Large intestine (tissue), 3 donors: ENCODE data around the gene CYP24A1. TPM values are rescaled to one million over a fixed set of nuclear protein-coding genes. Genes with fewer than 3 reads are reported as not detected.

Experiments used
- DNase-seq, 2 donors: peaks; one replicate each; pipeline versions ENCODE4 v3.0.0 to v3.0.0-alpha.2; 2013
- H3K27ac ChIP-seq: one replicate; pipeline ENCODE4 v1.5.1; 2013; ENCODE audit warnings: low read length
- H3K27me3 ChIP-seq: 2 replicates; pipeline ENCODE4 v1.6.1; 2013; ENCODE audit warnings: low read length; ENCODE audit not compliant: control insufficient read depth, insufficient read depth
- H3K36me3 ChIP-seq: 2 replicates; pipeline ENCODE4 v1.6.1; 2013; ENCODE audit warnings: low read length; ENCODE audit not compliant: control insufficient read depth, insufficient read depth
- H3K4me1 ChIP-seq: one replicate; pipeline ENCODE4 v1.6.1; 2013; ENCODE audit warnings: low read length; ENCODE audit not compliant: control insufficient read depth, insufficient read depth
- H3K4me3 ChIP-seq: one replicate; pipeline ENCODE4 v1.5.1; 2013; ENCODE audit warnings: low read length
- H3K9me3 ChIP-seq: one replicate; pipeline ENCODE4 v1.6.1; 2013; ENCODE audit warnings: mild to moderate bottlenecking, low read depth, low read length, moderate library complexity; ENCODE audit not compliant: control insufficient read depth
- WGBS: methylation state at CpG from one replicate; pipeline ENCODE4 v1.1.5; 2013; ENCODE audit warnings: low lambda C conversion rate; ENCODE audit not compliant: insufficient coverage; 5-methylcytosine and 5-hydroxymethylcytosine counted together
- polyA plus RNA-seq: library from polyadenylated mRNA; unstranded; fragments of 120-200 nt; gene quantifications from one replicate; pipeline ENCODE4 v1.2.1, GENCODE V29; 2013

Gene CYP24A1
- polyA plus RNA-seq, 1 donor: not detected

DNA sequence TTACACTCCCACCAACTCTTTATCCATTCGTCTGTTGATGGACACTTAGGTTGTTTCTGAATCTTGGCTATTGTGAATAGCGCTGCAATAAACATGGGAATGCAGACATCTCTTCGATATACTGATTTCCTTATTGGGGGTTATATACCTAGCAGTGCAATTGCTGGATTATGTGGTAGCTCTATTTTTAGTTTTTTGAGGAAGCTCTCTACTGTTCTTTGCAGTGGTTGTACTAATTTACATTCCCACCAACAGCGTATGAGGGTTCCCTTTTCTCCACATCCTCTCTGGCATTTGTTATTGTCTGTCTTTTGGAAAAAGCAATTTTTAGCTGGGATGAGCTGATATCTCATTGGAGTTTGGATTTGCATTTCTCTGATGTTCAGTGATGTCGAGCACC, 29.5 kb upstream of the CYP24A1 start:
- no CpG with 5 or more reads among the region's 5 CpGs for WGBS
- no peaks in the 10 kb centered on the region for H3K4me1 ChIP-seq
- peaks cover 4% of the 10 kb centered on the region for H3K27me3 ChIP-seq
- DNase-seq: no peak
- no peak overlapping the region for H3K4me3 ChIP-seq
- no peaks in the 10 kb centered on the region for H3K9me3 ChIP-seq
- H3K36me3 ChIP-seq: no peaks in the 10 kb centered on the region
- no peak overlapping the region for H3K27ac ChIP-seq

DNA sequence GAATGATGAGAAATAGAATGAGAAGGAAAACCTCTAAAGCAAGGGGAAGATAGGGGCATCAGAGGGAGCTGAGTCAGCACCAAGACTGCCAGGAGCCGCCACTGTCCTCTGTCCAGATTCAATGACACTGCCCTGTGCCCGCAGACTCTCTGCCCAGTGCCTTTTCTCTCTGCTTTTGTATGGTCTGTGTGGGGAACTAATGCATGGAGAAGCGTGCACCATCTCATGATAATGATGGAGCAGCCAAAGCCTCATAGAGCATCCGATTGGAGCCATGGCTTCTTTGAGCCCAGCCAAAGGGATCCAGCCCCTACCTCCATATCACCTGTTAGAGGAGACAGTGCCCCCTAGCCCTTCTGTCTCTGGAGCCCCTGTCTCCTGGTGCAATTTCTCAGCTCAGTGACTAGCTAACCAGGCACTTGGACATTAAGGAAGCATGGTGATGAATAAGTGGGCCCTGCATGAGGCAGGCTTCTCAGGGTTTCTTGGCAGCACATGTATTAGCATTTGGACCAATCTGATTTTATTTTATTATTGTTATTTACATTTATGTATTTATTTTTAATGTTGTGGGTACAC, 27.6 kb upstream of the CYP24A1 start:
- Histone ChIP-seq H3K4me1 (no peaks in the 10 kb centered on the region), H3K27me3 (peaks cover 7% of the 10 kb centered on the region), H3K4me3 (no peak overlapping the region), H3K36me3 (no peaks in the 10 kb centered on the region), H3K27ac (no peak overlapping the region), H3K9me3 (no peaks in the 10 kb centered on the region)
- no CpG with 5 or more reads among the region's 4 CpGs for WGBS
- DNase-seq: no peak

DNA sequence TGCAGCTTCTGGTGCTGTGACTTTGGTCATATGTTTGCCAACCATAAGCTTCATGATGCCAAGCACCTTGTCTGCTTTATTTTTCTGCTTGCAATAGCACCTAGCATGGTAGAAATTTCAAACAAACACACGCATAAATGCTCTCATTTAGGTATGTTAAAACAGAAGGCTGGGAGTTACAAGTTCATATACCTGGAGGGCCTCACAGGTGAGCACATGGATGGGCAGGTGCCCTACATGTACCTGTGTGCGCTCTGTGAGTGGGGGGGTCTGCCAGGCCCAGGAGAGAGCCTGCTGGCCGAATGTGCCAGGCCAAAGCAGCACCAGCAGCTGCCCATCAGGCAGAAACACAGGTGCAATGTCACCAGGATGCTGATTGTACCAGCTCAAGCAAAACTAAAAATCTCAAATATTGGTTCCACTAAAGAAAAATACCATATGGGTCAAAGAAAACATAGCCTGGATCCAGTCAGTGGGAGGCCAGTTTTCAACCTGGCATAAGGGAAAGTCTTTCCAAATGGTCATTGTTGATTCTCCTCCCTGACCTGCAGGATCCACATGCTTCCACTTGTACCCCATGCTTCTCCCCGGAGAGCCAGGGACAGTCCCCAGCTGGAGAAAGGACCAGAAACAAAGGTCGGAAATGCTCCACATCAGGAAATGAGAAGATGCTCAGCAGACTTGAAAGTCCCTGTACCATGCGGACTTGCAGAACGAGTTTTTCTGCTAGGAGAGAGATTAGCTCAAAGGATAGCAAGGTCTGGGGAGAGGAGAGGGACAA, 26.9 kb upstream of the CYP24A1 start:
- WGBS: no CpG with 5 or more reads among the region's 7 CpGs
- H3K4me1 ChIP-seq: no peaks in the 10 kb centered on the region
- H3K36me3 ChIP-seq: no peaks in the 10 kb centered on the region
- peaks cover 7% of the 10 kb centered on the region for H3K27me3 ChIP-seq
- peak in 1 of 2 donors; percentile 26 for DNase-seq
- H3K4me3 ChIP-seq: no peak overlapping the region
- H3K9me3 ChIP-seq: no peaks in the 10 kb centered on the region
- no peak overlapping the region for H3K27ac ChIP-seq

DNA sequence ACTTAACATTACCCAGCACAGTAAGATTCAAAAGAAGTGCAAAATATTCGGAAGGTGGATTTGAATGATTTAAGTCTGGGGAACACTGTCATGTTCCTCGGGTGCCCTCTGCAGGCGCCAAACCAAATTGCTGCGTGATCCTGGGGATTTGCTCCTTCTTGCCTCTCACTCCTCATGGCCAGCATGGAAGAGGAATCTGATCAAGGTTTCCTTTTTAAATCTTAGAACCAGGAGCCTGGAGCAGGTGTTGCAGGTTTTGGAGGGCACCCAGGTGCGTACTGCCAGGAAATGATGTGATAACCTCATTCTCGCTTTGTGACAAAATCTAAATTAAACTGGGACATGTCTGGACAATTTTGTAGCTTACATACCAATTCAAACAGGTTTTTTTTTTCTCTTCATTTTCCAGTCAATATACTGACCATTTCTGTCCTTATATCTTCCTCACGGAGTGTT, 26.0 kb upstream of the CYP24A1 start:
- Histone ChIP-seq H3K4me1 (no peaks in the 10 kb centered on the region), H3K27me3 (peaks cover 10% of the 10 kb centered on the region), H3K36me3 (no peaks in the 10 kb centered on the region), H3K4me3 (no peak overlapping the region), H3K9me3 (no peaks in the 10 kb centered on the region), H3K27ac (no peak overlapping the region)
- WGBS: 0% methylated on average over 2 of the region's 7 CpGs
- DNase-seq: peak; percentile 48 to 54

DNA sequence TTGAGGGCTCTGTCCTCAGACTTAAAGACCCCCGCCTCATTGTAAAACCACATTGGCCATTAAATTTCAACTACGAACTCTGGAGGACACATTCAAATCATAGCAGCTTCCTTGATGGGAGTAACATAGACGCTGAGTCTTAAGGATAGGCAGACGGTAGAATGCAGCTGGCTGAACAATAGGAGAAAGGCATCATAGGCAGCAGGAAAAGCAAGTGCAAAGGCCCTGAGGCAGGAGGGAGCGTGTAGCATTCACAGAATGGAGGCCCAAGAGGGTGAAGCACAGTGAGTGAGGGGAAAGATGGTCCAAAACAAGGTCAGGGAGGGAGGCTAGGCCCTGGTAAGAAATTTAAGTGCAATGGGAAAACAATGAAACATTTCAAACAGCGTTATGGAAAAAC, 25.5 kb upstream of the CYP24A1 start:
- no peak overlapping the region for H3K4me3 ChIP-seq
- DNase-seq: no peak
- no peaks in the 10 kb centered on the region for H3K4me1 ChIP-seq
- peaks cover 10% of the 10 kb centered on the region for H3K27me3 ChIP-seq
- no peaks in the 10 kb centered on the region for H3K9me3 ChIP-seq
- H3K36me3 ChIP-seq: no peaks in the 10 kb centered on the region
- H3K27ac ChIP-seq: no peak overlapping the region
- 83% methylated on average over 3 of the region's 6 CpGs for WGBS

DNA sequence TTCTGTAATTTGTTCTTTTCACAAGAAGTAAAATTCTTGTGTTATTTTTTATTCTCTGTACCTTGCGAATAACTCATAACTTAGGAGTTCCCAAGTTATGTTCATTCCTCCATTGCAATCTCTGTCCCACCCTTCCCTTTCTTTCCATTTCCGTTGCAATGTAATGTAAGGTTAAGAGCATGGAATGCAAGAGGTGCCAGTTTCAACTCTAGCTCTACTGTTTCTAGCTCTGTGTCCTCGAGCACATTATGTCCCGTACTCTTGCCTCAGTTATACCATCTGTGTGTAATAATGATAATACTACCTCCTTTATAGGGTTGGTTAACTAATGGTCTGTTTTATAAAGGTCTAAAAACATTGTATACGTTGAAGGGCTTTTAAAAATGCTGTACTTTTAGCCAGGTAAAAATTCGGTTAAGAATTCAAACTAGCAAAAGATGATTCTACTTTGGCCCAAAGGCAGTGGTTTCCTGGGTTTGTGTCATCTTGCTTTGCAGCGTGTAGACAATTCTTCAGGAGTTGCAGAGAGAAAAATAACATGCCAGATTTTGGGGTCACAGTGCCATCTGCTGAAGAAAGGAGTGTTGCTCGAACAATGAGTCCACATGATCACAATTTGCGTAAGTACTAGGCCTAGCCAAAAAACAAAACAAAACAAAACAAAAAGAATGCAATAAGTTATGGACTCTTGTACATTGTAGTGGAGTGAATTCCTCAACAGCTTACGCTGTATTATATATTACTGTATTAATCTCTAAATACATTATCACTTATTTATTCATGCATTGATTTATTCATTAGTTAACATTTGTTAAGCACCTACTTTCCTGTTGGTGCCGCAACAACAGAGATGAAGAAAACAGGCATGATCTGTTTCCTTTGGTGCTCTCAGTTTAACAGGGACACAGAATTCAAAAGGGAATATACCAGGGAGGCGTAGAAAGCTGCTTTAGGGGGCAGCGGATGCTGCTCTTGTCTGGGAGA, 24.1 kb upstream of the CYP24A1 start:
- Histone ChIP-seq H3K9me3 (no peaks in the 10 kb centered on the region), H3K36me3 (no peaks in the 10 kb centered on the region), H3K27ac (no peak overlapping the region), H3K27me3 (peaks cover 13% of the 10 kb centered on the region), H3K4me1 (no peaks in the 10 kb centered on the region), H3K4me3 (no peak overlapping the region)
- no peak for DNase-seq
- 89% methylated on average over 2 of the region's 13 CpGs for WGBS

DNA sequence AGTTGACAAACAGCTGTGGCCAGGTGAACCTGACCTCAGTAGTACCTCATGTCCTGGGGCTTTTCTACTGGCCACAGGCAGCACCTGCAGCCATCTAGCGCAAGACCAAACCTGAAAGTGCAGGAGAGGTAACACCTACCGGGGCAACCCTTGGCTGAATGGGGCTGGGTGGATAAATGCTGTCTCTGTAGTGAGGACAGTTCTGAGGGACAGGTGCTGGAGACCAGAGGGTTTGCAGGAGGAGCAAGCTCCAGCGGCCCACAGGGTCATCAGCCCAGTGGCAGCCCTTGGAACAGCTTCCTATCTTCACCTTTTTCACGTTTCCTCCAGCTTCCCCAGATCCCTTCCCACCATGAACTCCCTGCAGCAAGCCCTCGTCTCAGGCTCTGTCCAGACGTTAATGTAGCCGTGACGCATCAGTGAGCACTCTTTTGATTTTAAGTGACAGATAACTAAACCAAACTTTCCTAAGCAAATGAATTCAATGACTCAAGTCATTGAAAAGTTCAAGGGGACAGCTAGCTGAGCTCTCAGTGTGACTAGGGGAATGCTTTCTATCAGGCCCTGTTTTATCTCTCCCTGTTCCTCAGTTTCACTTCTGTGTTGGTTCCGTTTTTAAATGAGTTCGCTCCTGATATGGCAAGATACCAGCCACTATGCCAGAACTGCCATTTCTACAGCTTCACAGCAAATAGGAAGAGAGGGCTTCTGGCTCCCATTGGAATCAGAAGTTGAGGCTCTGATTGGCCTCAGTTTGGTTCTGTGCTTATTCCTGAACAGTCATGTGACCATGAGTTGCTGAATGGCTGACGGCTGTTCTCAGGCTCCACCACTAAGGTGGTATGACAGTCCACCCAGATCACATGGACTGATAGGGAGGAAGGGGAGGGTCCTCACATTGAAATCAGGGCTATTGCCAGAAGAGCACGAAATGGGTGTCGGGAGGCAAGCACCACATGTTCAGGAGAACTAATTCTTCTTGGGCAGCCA, 22.0 kb upstream of the CYP24A1 start:
- WGBS: no CpG with 5 or more reads among the region's 13 CpGs
- no peaks in the 10 kb centered on the region for H3K4me1 ChIP-seq
- peaks cover 11% of the 10 kb centered on the region for H3K27me3 ChIP-seq
- H3K9me3 ChIP-seq: no peaks in the 10 kb centered on the region
- no peaks in the 10 kb centered on the region for H3K36me3 ChIP-seq
- no peak for DNase-seq
- H3K4me3 ChIP-seq: no peak overlapping the region
- no peak overlapping the region for H3K27ac ChIP-seq

DNA sequence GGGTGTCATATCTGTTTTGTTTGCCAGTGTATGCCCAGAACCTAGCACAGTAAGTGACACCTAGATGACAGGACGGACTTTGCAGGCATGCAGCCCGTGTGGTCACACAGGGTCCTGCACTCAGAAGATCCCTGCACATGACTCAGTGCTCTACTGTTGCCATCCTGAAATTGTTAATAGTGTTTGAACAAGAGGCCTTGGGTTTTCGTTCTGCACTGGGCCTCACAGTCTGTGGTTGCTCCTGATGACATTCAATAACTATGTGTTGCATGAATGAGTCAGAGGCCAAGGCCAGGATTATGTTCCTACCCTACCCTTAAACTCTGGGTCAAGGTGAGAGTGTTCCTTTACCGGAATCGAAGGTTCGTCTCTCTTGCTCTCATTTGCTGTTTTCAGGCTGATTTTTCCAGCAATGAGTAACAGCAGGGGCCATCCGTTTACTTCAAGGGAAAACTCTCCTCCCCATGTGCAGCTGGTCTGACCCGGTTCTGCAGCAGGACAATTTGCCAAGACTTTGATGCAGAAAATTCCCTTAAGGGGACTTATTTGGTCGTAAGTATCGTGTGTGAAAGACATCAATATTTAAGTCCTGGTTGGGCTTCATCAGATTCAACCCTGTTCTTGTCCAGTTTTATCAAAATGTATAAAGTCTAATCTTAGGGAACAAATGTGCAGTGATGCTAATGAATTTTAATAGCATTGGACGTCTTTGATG, 21.1 kb upstream of the CYP24A1 start:
- H3K9me3 ChIP-seq: no peaks in the 10 kb centered on the region
- H3K4me1 ChIP-seq: no peaks in the 10 kb centered on the region
- no peak overlapping the region for H3K27ac ChIP-seq
- peaks cover 9% of the 10 kb centered on the region for H3K27me3 ChIP-seq
- no peak overlapping the region for H3K4me3 ChIP-seq
- no peaks in the 10 kb centered on the region for H3K36me3 ChIP-seq
- no peak for DNase-seq
- no CpG with 5 or more reads among the region's 11 CpGs for WGBS

DNA sequence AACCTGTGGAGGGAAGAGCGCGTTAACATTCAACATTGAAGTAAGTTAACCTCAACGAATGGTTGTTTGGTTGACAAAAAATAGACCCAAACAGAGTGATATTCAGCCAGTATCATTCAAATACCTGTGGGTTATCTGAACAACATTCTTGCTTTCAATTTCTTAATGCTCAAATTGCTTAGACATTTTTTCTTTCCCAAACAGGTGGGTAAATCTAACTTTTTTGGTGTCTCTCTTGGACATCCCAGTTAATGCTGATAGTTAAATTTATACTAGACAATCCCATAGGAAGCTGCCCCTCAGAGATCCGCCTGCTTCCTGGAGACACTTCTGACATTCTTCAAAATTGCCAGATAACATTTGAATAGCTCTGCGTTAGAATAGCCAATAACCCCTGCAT, 20.0 kb upstream of the CYP24A1 start:
- Histone ChIP-seq H3K9me3 (no peaks in the 10 kb centered on the region), H3K27me3 (peaks cover 9% of the 10 kb centered on the region), H3K4me1 (no peaks in the 10 kb centered on the region), H3K4me3 (no peak overlapping the region), H3K36me3 (no peaks in the 10 kb centered on the region), H3K27ac (no peak overlapping the region)
- no peak for DNase-seq
- 79% methylated on average over 4 of the region's 5 CpGs for WGBS
